ENCODE data around the gene TNFAIP8L3. TPM values are rescaled to one million over a fixed set of nuclear protein-coding genes. Genes with fewer than 3 reads are reported as not detected.

Gene TNFAIP8L3
- total RNA-seq, 1 donor = 8.3 TPM

- DNase-seq (ENCODE audit: insufficient read length, low spot score, missing footprints) = no peak
- Histone ChIP-seq H3K4me3 (ENCODE audit: insufficient read depth, low read length) (no peak overlapping the region), H3K4me1 (ENCODE audit: insufficient read depth, low read length) (no peaks in the 10 kb centered on the region), H3K9me3 (ENCODE audit: low read depth, low read length) (no peaks in the 10 kb centered on the region), H3K36me3 (ENCODE audit: insufficient read depth, low read length) (no peaks in the 10 kb centered on the region), H3K27ac (ENCODE audit: low read depth, low read length) (no peak overlapping the region), H3K27me3 (ENCODE audit: insufficient read depth, low read length) (no peaks in the 10 kb centered on the region), H3K4me2 (ENCODE audit: insufficient read depth, low read length) (no peak overlapping the region), H4K20me1 (ENCODE audit: insufficient read depth, low read length) (no peaks in the 10 kb centered on the region), H2AFZ (ENCODE audit: low read length) (no peak overlapping the region), H3K79me2 (ENCODE audit: insufficient read depth, low read length) (no peaks in the 10 kb centered on the region)
- TF ChIP-seq CTCF (IDR thresholded peaks at IDR 0.05; ENCODE audit: extremely low read depth, low read depth, low read length) = no peak
Measured at GRCh38 chr15:51011212-51011611, 83.5 kb downstream of the TNFAIP8L3 start.

GRCh38 chr15:51007131-51007666 lies 87.5 kb downstream of the TNFAIP8L3 start:
- H3K9me3 ChIP-seq (ENCODE audit: low read depth, low read length) = no peaks in the 10 kb centered on the region
- no peak for TF ChIP-seq CTCF (IDR thresholded peaks at IDR 0.05; ENCODE audit: extremely low read depth, low read depth, low read length)
- no peak overlapping the region for H3K4me3 ChIP-seq (ENCODE audit: insufficient read depth, low read length)
- DNase-seq (ENCODE audit: insufficient read length, low spot score, missing footprints) = no peak
- H4K20me1 ChIP-seq (ENCODE audit: insufficient read depth, low read length) = no peaks in the 10 kb centered on the region
- peaks cover 4% of the 10 kb centered on the region for H3K4me1 ChIP-seq (ENCODE audit: insufficient read depth, low read length)
- no peak overlapping the region for H3K4me2 ChIP-seq (ENCODE audit: insufficient read depth, low read length)
- no peaks in the 10 kb centered on the region for H3K27me3 ChIP-seq (ENCODE audit: insufficient read depth, low read length)
- H2AFZ ChIP-seq (ENCODE audit: low read length) = no peak overlapping the region
- no peak overlapping the region for H3K27ac ChIP-seq (ENCODE audit: low read depth, low read length)
- no peaks in the 10 kb centered on the region for H3K79me2 ChIP-seq (ENCODE audit: insufficient read depth, low read length)
- H3K36me3 ChIP-seq (ENCODE audit: insufficient read depth, low read length) = peaks cover 14% of the 10 kb centered on the region

Other genes starting within 250 kb of the TNFAIP8L3 start
- 19.2 and 23.3 TPM in 2 replicates for gene AP4E1, start 186.2 kb downstream of the TNFAIP8L3 start, total RNA-seq
- gene CYP19A1, start 243.7 kb upstream of the TNFAIP8L3 start, total RNA-seq = 2.2 and 4.4 TPM in 2 replicates
- 0.59 and 1.1 TPM in 2 replicates for gene GLDN, start 246.7 kb upstream of the TNFAIP8L3 start, total RNA-seq

Data from osteoblast (primary cell).